HG03565 (cell line): ENCODE data around the gene RAD1.
A peak's percentile ranks its signal among the peaks of the same experiment; 100 is the strongest.

ENCODE experiments used
- ATAC-seq: cut with Tn5 transposase; IDR thresholded peaks from one replicate; pipeline ENCODE4 v1.9.1; 2021; ENCODE audit warnings: mild to moderate bottlenecking, moderate library complexity; ENCODE audit not compliant: unreplicated experiment

The RAD1 gene

GRCh38 chr5:34918025-34918424, 2.7 kb upstream of the RAD1 start:
- ATAC-seq: no peak

DNA sequence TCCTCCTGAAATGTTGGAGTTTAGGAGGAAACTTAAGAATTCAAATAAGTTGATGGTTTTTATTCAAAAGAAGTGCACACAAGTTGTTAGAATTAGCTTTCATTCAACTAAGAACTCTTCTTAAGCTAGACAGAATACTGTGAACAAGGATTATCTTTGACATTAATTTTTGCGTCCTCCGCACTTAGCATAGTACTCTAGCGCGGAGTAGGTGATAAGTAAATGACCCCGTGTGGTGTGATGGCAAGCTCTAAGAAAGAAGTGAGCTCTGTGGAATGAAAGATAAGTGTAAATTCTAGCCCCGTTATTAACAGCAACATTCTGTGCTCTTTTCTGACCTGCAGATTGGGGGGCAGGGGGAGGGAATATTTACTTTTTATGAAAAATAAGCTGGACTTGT, 1.2 kb upstream of the RAD1 start:
- ATAC-seq: no peak

DNA sequence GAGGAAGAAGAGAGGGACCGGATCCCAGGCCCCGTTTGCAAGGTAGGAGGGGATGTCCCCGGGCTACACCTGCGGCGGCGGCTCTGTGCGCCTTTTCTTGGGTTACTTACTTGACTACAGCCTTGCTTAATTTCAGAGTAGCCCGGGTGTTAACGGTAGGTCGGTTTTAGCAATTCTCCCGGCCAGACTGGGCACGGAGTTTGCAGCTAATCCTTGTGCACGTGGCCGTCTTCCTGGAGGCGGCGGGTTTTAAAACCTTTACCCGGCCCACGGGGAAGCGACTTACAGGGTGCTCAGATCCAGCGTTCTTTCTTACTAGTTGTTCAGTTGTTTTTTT, 520 bp upstream of the RAD1 start:
- ATAC-seq: peak; percentile 5

DNA sequence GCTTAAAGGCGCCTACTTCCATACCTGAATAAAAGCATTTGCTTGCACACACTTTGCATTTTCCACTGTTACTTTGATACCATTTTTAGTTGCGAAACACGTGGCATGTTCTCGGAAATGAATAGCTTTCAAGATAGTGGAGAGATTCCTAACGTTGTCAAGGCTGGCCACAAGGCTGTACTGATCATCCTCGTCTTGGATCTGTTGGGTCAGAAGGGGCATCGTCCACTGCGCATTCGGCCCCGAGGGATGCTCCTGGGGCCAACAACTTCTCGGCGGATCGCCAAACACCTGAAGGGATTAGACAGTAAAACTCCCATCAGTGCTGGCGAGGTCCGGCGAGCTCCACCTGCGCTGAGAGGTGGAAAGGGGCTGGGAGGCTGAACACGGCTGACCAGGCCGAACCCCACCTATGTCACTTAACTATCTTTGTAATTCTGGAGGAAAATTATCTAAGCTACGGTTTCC, 599 bp downstream of the RAD1 start:
- peak; percentile 1 for ATAC-seq

GRCh38 chr5:34913072-34913471, 2.2 kb downstream of the RAD1 start:
- no peak for ATAC-seq

DNA sequence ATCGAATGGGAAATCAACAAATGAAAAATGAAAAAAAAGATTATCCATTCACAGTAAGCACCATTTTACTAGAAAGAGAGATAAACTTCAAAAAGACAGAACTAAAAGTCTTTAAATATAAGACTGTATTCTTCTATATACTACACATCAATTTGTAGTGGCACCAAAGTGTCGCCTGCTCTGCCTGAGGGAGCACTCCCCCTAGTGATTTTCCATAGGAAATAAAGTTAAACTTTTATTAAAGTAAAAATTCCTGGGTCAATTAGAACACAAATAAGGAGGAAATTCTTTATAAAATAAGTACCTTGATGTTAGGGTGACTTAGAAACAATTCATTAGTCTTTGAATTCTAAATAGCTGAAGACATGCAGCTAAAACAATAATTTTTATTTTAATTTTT, 9.7 kb downstream of the RAD1 start:
- ATAC-seq: no peak

DNA sequence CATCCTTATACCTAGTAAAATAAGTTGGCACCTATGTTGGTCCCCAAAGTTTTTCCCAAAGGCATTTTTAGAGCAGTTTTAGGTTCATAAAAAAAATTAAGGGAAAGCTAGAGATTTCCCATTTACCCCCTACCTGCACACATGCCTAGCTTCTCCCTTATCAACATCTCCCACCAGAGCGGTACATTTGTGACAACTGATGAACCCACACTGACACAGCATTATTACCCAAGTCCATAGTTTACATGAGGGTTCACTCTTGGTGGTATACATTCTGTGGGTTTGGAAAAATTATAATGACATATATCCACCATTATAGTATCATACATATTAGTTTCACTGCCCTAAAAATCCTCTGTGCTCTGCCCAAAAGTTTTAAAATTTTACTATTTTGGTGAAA, 12.0 kb downstream of the RAD1 start:
- ATAC-seq: no peak

- no peak for ATAC-seq
Observed at GRCh38 chr5:34900652-34901051, 14.7 kb downstream of the RAD1 start.

DNA sequence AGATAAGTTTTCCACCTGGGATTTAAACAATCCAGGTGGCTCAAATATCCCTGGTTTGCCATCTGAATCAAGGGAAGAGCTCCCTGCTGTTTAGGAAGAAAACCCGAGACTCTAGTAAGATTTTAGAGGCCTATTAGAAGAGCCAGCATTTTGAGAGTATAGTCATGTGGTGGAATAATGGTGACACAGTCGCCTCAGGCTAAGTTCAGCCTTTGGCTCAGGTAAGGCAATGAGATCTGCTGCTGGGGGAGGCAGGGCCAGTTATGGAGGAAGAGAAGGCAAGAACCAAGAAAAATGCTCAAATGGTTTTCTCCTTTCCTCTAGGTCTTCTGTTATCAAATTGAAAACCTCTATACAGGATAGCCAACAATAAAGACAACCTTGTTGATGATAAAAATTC, 16.2 kb downstream of the RAD1 start:
- ATAC-seq: no peak

- ATAC-seq: peak; percentile 78
Observed at GRCh38 chr5:34898258-34898895, 16.9 kb downstream of the RAD1 start.

GRCh38 chr5:34897646-34898045, 17.7 kb downstream of the RAD1 start:
- no peak for ATAC-seq

DNA sequence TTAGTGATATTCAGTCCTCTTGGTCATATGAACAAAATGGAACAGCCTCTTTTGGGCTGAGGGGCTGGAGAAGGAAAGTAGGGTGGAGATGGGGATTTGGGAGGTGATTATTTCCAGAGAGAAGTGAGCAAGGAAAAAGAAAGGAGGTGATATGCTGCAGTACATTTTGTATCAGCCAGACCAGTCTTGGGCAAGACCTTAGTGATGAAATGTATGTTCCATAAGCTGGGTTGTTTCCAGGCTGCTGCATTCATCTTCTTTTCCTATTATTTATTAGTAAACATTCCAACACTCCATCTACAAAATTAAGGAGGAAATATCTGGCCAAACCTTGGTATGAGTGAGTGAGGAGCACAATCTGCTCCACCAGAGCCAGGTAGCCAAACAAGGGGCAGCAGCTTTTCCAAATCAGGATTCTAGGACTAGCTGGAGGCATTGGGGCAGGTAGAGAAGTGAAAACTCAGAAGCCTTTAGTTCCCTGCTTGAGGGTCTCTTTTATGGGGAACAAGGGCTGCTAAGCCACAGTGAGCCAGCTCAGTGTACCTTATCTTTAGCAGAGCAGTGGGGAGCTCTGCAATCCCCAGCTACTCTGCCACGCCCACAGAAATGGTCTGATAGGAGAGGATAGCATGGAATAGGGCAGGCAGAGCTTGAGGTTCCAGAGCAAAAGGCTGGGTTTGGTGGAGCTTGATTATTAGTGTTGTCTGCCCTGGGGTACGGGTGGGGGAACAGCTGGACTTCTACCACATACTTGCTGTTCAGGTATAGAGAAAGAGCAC, 19.5 kb downstream of the RAD1 start:
- ATAC-seq: no peak

DNA sequence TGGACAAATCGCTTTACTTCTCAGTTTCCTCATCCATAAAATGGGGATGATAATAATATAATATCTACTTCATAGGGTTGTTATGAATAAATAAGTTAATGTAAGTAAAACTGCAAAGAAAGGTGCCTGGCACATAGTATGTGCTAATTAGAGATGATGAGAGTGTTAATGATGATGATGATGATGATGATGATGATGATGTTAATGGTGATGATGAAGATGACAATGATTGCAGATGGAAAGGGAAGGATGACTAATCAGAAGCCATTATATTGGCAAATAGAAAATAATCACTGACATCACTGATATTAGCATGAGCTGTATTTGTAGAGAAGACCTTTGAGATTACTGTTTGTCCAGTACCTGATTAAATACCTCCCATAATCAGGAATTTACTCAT, 20.6 kb downstream of the RAD1 start:
- ATAC-seq: no peak

DNA sequence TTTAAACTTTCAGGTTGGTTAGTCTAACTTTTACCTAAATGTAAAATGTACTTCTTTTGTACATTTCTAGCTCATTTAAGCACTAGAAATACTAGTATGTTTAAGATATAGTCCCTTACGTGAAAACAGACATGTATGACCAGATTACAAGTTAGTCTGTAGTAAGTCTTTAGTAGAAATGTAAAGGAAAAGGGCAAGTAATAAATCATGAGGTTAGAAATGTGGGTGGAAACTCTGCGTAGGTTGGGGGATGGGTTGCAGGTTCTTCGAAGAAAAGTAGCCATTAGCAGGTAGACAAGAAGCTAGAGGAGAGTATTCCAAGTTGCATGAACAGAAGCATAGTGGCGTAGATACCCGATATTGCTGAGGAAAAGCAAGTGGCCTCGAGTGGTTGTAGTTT, 22.9 kb downstream of the RAD1 start:
- no peak for ATAC-seq

- ATAC-seq: no peak
Observed at GRCh38 chr5:34891981-34892380, 23.3 kb downstream of the RAD1 start.

GRCh38 chr5:34889394-34889793, 25.9 kb downstream of the RAD1 start:
- ATAC-seq: no peak

GRCh38 chr5:34886392-34887119, 28.7 kb downstream of the RAD1 start:
- no peak for ATAC-seq

GRCh38 chr5:34881246-34881645, 34.1 kb downstream of the RAD1 start:
- ATAC-seq: no peak

GRCh38 chr5:34876275-34876674, 39.0 kb downstream of the RAD1 start:
- ATAC-seq: no peak

GRCh38 chr5:34870382-34870781, 44.9 kb downstream of the RAD1 start:
- ATAC-seq: no peak

DNA sequence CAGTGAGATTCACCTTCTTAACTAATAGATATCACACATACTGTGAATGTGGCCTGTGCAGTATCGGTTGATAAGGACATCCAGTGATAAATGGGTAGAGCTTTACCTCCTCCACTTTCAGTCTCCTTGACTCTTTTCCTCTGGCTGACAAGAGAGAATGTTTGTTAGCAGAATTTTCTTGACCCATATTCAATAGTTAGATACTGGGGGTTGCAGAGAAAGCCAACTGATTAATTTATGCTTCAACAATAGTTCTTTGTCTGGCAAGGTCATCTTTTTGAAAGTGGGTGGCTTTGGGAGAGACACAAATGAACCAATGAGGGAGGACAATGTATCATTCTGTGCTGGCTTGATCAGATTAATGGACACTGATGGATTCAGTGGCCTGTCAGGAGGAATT, 46.0 kb downstream of the RAD1 start:
- ATAC-seq: no peak

GRCh38 chr5:34868791-34869190, 46.5 kb downstream of the RAD1 start:
- ATAC-seq: no peak
